Measurements from ENCODE around the gene TUBA1B. TPM values are rescaled to one million over a fixed set of nuclear protein-coding genes. Genes with fewer than 3 reads are reported as not detected.

The TUBA1B gene
- total RNA-seq, 2 experiments from 2014 or later = 2,153 to 2,254 TPM

- no peak for DNase-seq
- ChIA-PET CTCF (interaction anchor here (0.6 to 6.1 kb wide), 17 partner anchors 10 to 244 kb away, joined by 3 to 26 read pairs (median 5); partner anchors contain the start of genes RHEBL1 and TUBA1B), POLR2A (interaction anchor here (0.6 kb wide), 1 partner anchor 59 kb away, joined by 5 read pairs; no protein-coding TSS in a partner anchor)
- Mint-ChIP-seq H3K4me1 (peaks cover 46% of the 10 kb centered on the region), H3K27me3 (peaks cover 59% of the 10 kb centered on the region), H3K9me3 (no peaks in the 10 kb centered on the region), H3K27ac (no peak within 1 kb of the TSS), H3K4me3 (no peak within 1 kb of the TSS), H3K36me3 (ENCODE audit: low read depth) (peaks cover 20% of the 10 kb centered on the region)
These were observed 36.8 kb downstream of the TUBA1B start, which contains the start of gene DHH for GRCh38 chr12:49094160-49094974. TSS of gene DHH (minus strand) at chr12:49094801. CDS start at chr12:49094512, 289 bp downstream.

- Mint-ChIP-seq H3K27ac (no peak overlapping the region), H3K36me3 (ENCODE audit: low read depth) (peaks cover 20% of the 10 kb centered on the region), H3K27me3 (peaks cover 62% of the 10 kb centered on the region), H3K9me3 (no peaks in the 10 kb centered on the region), H3K4me3 (no peak overlapping the region), H3K4me1 (peaks cover 49% of the 10 kb centered on the region)
- no peak for DNase-seq
- ChIA-PET CTCF (interaction anchor here (0.6 to 3.1 kb wide), 13 partner anchors 9 to 241 kb away, joined by 3 to 20 read pairs (median 5); partner anchors contain the start of gene RHEBL1), POLR2A (interaction anchor here (0.6 kb wide), 1 partner anchor 58 kb away, joined by 5 read pairs; no protein-coding TSS in a partner anchor)
These were observed 37.4 kb downstream of the TUBA1B start for GRCh38 chr12:49093792-49094159.

- Mint-ChIP-seq H3K4me3 (no peak overlapping the region), H3K9me3 (no peaks in the 10 kb centered on the region), H3K36me3 (ENCODE audit: low read depth) (peaks cover 16% of the 10 kb centered on the region), H3K27me3 (peaks cover 67% of the 10 kb centered on the region), H3K27ac (no peak overlapping the region), H3K4me1 (peaks cover 58% of the 10 kb centered on the region)
- no peak for DNase-seq
- CTCF ChIA-PET = interaction anchor here (0.5 to 3.1 kb wide), 21 partner anchors 8 to 932 kb away, joined by 3 to 20 read pairs (median 6); partner anchors contain the start of genes DDN, LMBR1L, RACGAP1 and RHEBL1
- POLR2A ChIA-PET = no interaction called here
These were observed 38.3 kb downstream of the TUBA1B start for GRCh38 chr12:49092816-49093406.

- ChIA-PET POLR2A (no interaction called here), CTCF (interaction anchor here (0.5 to 3.1 kb wide), 23 partner anchors 8 to 933 kb away, joined by 3 to 20 read pairs (median 4); partner anchors contain the start of genes DDN, LMBR1L, RACGAP1 and RHEBL1)
- peaks cover 64% of the 10 kb centered on the region for H3K4me1 Mint-ChIP-seq
- H3K27ac Mint-ChIP-seq = no peak overlapping the region
- peak; percentile 56 for DNase-seq
- peak overlapping the region; percentile 42 for H3K4me3 Mint-ChIP-seq
- H3K9me3 Mint-ChIP-seq = no peaks in the 10 kb centered on the region
- peaks cover 67% of the 10 kb centered on the region for H3K27me3 Mint-ChIP-seq
- peaks cover 14% of the 10 kb centered on the region for H3K36me3 Mint-ChIP-seq (ENCODE audit: low read depth)
These were observed 38.9 kb downstream of the TUBA1B start for GRCh38 chr12:49092086-49092815.

GRCh38 chr12:49091836-49092085, 39.4 kb downstream of the TUBA1B start:
- POLR2A ChIA-PET = no interaction called here

GRCh38 chr12:49091056-49091835, 39.9 kb downstream of the TUBA1B start:
- ChIA-PET CTCF (interaction anchor here (0.6 to 2.7 kb wide), 16 partner anchors 9 to 251 kb away, joined by 3 to 12 read pairs (median 4); partner anchors contain the start of genes DDN, LMBR1L and RHEBL1), POLR2A (no interaction called here)
- Mint-ChIP-seq H3K9me3 (no peaks in the 10 kb centered on the region), H3K27me3 (peaks cover 67% of the 10 kb centered on the region), H3K4me3 (peak overlapping the region; percentile 61), H3K4me1 (peaks cover 72% of the 10 kb centered on the region), H3K27ac (no peak overlapping the region), H3K36me3 (ENCODE audit: low read depth) (peaks cover 11% of the 10 kb centered on the region)
- DNase-seq = no peak

More at GRCh38 chr12:49091836-49092085, 39.4 kb downstream of the TUBA1B start:
- H3K4me3 Mint-ChIP-seq = peak overlapping the region; percentile 7
- H3K4me1 Mint-ChIP-seq = peaks cover 69% of the 10 kb centered on the region
- no peak overlapping the region for H3K27ac Mint-ChIP-seq
- H3K36me3 Mint-ChIP-seq (ENCODE audit: low read depth) = peaks cover 14% of the 10 kb centered on the region
- peaks cover 67% of the 10 kb centered on the region for H3K27me3 Mint-ChIP-seq
- H3K9me3 Mint-ChIP-seq = no peaks in the 10 kb centered on the region
- no peak for DNase-seq
- CTCF ChIA-PET = interaction anchor here (0.6 to 2.7 kb wide), 19 partner anchors 9 to 251 kb away, joined by 3 to 12 read pairs (median 4); partner anchors contain the start of genes DDN, LMBR1L, RHEBL1 and WNT1

- DNase-seq = peak; percentile 33
- Mint-ChIP-seq H3K36me3 (ENCODE audit: low read depth) (peaks cover 6% of the 10 kb centered on the region), H3K4me3 (peak overlapping the region; percentile 66), H3K9me3 (no peaks in the 10 kb centered on the region), H3K4me1 (peaks cover 68% of the 10 kb centered on the region), H3K27me3 (peaks cover 60% of the 10 kb centered on the region), H3K27ac (peak overlapping the region; percentile 74)
- ChIA-PET POLR2A (interaction anchor here (0.6 kb wide), 1 partner anchor 145 kb away, joined by 3 read pairs; no protein-coding TSS in a partner anchor), CTCF (interaction anchor here (1.6 to 4.5 kb wide), 9 partner anchors 10 to 145 kb away, joined by 4 to 34 read pairs (median 19); partner anchors contain the start of genes ARF3, LMBR1L, RHEBL1 and TUBA1B)
These were observed 41.1 kb downstream of the TUBA1B start for GRCh38 chr12:49089821-49090773.

- H3K27me3 Mint-ChIP-seq = peaks cover 50% of the 10 kb centered on the region
- POLR2A ChIA-PET = no interaction called here
- peaks cover 4% of the 10 kb centered on the region for H3K9me3 Mint-ChIP-seq
- no peak for DNase-seq
- no peak overlapping the region for H3K4me3 Mint-ChIP-seq
- no peak overlapping the region for H3K27ac Mint-ChIP-seq
- CTCF ChIA-PET = interaction anchor here (0.6 to 4.5 kb wide), 31 partner anchors 7 to 269 kb away, joined by 3 to 34 read pairs (median 5); partner anchors contain the start of genes ARF3, DDX23, LMBR1L and PRKAG1
- H3K4me1 Mint-ChIP-seq = peaks cover 61% of the 10 kb centered on the region
- peaks cover 4% of the 10 kb centered on the region for H3K36me3 Mint-ChIP-seq (ENCODE audit: low read depth)
These were observed 42.3 kb downstream of the TUBA1B start for GRCh38 chr12:49088932-49089330.

GRCh38 chr12:49088150-49088931, 42.9 kb downstream of the TUBA1B start:
- peaks cover 55% of the 10 kb centered on the region for H3K4me1 Mint-ChIP-seq
- peaks cover 4% of the 10 kb centered on the region for H3K36me3 Mint-ChIP-seq (ENCODE audit: low read depth)
- ChIA-PET POLR2A (no interaction called here), CTCF (interaction anchor here (0.5 to 4.5 kb wide), 39 partner anchors 8 to 270 kb away, joined by 3 to 34 read pairs (median 5); partner anchors contain the start of genes ARF3, DDX23, LMBR1L and PRKAG1)
- peak overlapping the region; percentile 4 for H3K4me3 Mint-ChIP-seq
- H3K27me3 Mint-ChIP-seq = peaks cover 44% of the 10 kb centered on the region
- peaks cover 4% of the 10 kb centered on the region for H3K9me3 Mint-ChIP-seq
- no peak overlapping the region for H3K27ac Mint-ChIP-seq
- peak; percentile 80 for DNase-seq

- peaks cover 38% of the 10 kb centered on the region for H3K4me1 Mint-ChIP-seq
- ChIA-PET POLR2A (no interaction called here), CTCF (interaction anchor here (0.7 to 4.5 kb wide), 6 partner anchors 16 to 44 kb away, joined by 3 to 34 read pairs (median 10); partner anchors contain the start of genes KMT2D and RHEBL1)
- peaks cover 4% of the 10 kb centered on the region for H3K9me3 Mint-ChIP-seq
- H3K27me3 Mint-ChIP-seq = peaks cover 22% of the 10 kb centered on the region
- no peak for DNase-seq
- no peak overlapping the region for H3K4me3 Mint-ChIP-seq
- H3K36me3 Mint-ChIP-seq (ENCODE audit: low read depth) = peaks cover 4% of the 10 kb centered on the region
- no peak overlapping the region for H3K27ac Mint-ChIP-seq
These were observed 45.1 kb downstream of the TUBA1B start for GRCh38 chr12:49086116-49086515.
